Retinal pigment epithelial cell (primary cell): ENCODE data around the gene SEC23IP.
A peak's percentile ranks its signal among the peaks of the same experiment; 100 is the strongest.

Experiments used
- DNase-seq: peaks from one replicate; pipeline ENCODE4 v3.0.0-alpha.2; 2010; ENCODE audit warnings: low read depth
- H3K4me3 ChIP-seq: 2 replicates; pipeline ENCODE4 v1.5.1; 2011; ENCODE audit warnings: mild to moderate bottlenecking, low read length, control low read depth, moderate library complexity
- TF ChIP-seq, protein P1 (sequence below): conservative IDR thresholded peaks from 2 replicates; pipeline ENCODE4 v1.5.1; 2011; ENCODE audit warnings: low read depth, low read length, control low read depth, inconsistent platforms

The SEC23IP gene

DNA sequence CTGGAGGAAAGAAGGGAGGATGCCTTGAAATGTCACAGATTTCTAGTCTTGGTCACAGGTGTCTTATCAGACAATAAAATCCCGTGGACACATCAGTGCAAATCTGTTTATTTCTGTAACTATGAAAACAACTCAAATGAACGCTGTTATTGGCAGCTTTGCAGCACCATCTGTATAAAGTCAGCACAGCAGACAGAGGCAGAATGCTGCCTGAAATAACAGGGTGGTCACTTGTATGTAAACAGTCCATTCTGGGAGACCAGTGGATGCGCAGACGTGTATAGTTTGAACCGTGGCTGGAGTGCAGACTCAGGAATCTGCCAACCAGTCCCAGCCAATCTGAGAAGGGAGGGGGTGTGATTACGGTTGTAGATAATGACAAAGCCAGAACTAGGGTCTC is 54.8 kb downstream of the SEC23IP start:
- H3K4me3 ChIP-seq = no peak overlapping the region
- DNase-seq = no peak
- TF ChIP-seq, protein P1, sequence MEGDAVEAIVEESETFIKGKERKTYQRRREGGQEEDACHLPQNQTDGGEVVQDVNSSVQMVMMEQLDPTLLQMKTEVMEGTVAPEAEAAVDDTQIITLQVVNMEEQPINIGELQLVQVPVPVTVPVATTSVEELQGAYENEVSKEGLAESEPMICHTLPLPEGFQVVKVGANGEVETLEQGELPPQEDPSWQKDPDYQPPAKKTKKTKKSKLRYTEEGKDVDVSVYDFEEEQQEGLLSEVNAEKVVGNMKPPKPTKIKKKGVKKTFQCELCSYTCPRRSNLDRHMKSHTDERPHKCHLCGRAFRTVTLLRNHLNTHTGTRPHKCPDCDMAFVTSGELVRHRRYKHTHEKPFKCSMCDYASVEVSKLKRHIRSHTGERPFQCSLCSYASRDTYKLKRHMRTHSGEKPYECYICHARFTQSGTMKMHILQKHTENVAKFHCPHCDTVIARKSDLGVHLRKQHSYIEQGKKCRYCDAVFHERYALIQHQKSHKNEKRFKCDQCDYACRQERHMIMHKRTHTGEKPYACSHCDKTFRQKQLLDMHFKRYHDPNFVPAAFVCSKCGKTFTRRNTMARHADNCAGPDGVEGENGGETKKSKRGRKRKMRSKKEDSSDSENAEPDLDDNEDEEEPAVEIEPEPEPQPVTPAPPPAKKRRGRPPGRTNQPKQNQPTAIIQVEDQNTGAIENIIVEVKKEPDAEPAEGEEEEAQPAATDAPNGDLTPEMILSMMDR = no peak

DNA sequence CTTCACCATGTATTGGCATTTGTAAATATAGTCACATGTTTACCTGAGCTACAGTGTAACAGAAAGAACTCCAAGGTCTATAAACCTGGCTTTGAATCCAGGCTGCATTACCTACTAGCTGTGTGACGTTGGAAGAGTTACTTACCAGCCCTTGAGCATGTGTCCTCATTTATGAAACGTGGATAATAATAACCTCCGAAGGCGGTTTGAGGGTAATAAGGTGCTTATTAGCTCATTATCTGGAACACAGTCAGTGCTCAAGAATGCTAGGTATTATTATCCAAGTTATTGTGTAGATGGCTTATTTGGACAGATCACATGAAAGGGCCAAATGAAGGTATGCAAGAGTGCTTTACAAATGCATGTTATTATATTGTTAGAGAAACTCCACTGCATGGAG is 64.9 kb downstream of the SEC23IP start:
- peak; percentile 91 for DNase-seq
- TF ChIP-seq, protein P1 = no peak
- no peak overlapping the region for H3K4me3 ChIP-seq

DNA sequence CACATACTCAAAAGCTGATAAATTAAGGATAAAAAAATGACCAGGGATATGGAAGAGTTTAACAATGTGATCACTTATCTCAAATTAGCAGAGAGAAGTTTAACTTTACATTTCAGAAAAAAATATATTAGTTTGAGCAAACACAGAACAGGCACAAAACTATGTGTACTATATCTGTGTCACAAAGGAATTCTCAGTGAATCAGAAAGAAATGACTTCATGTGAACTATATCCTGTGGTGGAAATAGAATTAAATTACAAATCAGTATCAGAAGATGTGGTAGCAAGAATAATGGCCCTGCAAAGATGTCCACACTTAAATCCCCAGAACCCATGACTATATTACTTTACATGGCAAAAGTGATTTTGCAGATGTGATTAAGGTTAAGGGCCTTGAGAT is 70.3 kb downstream of the SEC23IP start:
- TF ChIP-seq, protein P1 = no peak
- no peak overlapping the region for H3K4me3 ChIP-seq
- no peak for DNase-seq

DNA sequence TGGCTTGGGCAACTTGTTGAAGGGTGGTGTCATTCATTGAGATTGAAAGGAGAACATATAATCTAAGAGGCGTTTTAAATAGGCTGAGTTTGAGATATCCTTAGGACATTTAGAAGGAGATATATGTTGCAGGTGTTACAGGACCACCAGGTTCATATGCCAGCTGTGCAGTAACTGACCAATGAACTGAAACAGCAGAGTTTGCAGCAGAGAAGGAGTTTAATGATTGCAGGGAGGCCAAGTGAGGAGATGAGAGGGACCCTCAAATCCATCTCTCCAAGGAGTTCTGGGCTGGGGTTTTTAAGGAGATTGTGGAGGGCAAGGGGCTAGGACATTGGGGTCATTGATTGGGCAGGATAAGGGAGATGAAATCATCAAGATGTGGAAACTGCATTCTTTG is 74.5 kb downstream of the SEC23IP start:
- TF ChIP-seq, protein P1 = no peak
- no peak for DNase-seq
- no peak overlapping the region for H3K4me3 ChIP-seq

DNA sequence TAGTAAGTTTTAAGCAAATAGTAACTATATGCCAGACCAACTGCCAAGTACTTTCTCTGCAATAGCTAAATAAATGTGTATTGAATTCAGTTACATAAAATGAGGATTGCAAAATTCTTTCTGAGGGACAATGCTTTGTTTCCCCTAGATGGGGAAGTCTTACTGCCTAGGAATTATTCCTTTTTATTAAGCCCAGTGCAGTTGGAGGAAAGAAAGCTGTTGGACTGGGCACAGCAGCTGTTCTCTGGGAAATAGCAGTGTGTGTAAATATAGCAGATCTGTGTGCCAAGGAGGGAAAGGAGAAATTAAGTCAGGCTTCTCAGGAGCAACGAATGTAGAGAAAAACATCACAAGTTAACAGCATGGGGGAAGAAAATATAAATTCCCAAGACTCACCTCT is 77.1 kb downstream of the SEC23IP start:
- no peak overlapping the region for H3K4me3 ChIP-seq
- TF ChIP-seq, protein P1 = no peak
- no peak for DNase-seq

DNA sequence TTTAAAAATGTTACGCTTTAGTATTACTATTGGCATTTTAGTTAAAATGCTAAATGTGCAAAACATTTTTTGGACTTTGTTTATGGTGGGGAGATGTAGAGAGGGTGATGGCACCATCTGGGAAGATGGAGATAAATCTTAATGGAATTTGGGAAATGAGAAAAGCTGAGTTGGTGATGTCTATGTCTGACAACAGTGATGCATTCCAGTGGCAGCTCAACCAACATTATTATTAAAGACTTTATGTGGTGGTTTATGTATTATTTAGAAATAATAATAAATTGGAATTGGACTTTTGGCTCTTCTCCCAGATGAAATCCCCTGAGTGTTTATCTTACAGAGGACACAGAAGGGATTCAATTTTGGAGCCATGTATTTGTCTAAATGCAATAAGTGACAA is 77.6 kb downstream of the SEC23IP start:
- TF ChIP-seq, protein P1 = no peak

DNA sequence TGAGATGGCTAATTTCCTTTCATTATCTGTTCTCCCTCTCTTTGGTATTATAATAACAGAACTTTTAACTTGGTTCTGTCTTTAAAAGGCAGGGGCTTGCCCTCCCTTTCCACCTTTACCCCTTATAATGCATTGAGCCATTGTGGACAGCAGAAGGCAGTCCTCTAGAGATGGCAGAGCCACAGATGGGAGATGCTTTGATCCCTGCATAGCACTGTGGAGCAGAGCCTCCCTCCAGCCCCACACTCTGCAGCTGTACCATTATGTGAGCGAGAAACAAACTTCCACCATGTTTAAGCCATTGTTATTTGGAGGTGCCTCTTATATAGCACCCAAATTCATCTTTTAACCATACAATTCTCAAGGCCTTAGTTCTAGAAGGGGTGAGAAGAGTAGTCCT is 78.4 kb downstream of the SEC23IP start:
- no peak overlapping the region for H3K4me3 ChIP-seq
- no peak for DNase-seq
- TF ChIP-seq, protein P1 = no peak

More for the DNA sequence above, 77.6 kb downstream of the SEC23IP start:
- no peak for DNase-seq
- no peak overlapping the region for H3K4me3 ChIP-seq
